Renal cortex interstitium (tissue), 11 donors: ENCODE results near the gene DNAJB12. TPM values are rescaled to one million over a fixed set of nuclear protein-coding genes. Genes with fewer than 3 reads are reported as not detected.
"Not testable (repeated sequence)": the region's sequence is repeated elsewhere in the genome, so short reads cannot be mapped to it uniquely, and the experiment has no call there.

ENCODE experiments used
- DNase-seq, 11 donors: peaks; one replicate each; pipeline ENCODE4 v3.0.0-alpha.2; 2013; ENCODE audit warnings: low read depth in 9 of 11, low spot score in 4 of 11; ENCODE audit errors: extremely low read depth in 1 of 11
- polyA plus RNA-seq, 3 donors: library from polyadenylated mRNA; unstranded; fragments of 120-200 nt; gene quantifications; one replicate each; pipeline ENCODE4 v1.2.1, GENCODE V29; 2013; ENCODE audit not compliant: insufficient read length in 3 of 3

The DNAJB12 gene
- polyA plus RNA-seq, 3 donors: 29.1 to 38.3 (median 35.6) TPM

DNA sequence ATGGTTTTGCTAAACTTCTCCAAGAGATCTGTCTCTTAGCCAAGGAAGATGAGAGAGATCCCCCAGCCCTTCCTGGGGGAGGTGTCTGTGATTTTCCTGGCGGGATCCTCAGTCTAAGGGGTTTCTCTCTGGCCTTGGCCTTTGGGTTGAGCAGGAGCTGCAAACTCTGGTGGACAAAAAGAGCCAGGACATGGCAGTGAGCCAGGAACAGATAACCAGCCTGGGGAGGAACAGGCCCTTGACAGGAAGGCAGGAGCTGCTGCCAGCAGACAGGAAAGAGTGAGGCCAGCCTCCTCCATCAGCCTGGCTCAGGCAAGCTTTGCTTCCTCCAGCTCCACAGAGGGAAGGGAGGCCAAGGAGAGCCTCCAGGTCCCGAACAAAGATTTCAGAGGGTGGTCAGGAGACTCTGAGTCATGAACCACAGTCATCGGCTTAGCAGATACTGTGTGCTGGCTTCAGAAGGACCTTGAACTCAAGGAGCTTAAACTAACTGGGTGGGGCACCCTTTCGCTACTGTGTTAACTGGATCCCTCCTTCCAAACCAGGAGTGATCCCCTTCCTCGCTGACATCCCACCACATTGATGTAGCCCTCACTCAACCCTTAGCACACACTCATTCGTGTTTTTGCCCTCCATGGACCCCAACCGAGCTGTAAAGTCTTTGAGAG lies 46.3 kb downstream of the DNAJB12 start:
- DNase-seq: no peak

DNA sequence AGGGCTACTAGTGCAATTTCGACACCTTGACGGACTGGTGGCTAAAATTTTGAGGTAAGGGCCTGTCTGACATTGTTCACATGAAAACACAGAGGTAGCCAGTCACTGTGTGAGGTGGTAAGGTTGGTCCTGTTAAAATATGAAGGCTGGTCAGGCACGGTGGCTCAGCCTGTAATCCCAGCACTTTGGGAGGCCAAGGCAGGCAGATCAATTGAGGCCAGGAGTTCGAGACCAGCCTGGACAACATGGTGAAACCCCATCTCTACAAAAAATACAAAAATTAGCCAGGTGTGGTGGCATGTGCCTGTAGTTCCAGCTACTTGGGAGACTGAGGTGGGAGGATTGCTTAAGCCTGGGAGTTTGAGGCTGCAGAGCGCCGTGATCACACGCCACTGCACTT lies 47.0 kb downstream of the DNAJB12 start:
- DNase-seq: not testable (repeated sequence)

DNA sequence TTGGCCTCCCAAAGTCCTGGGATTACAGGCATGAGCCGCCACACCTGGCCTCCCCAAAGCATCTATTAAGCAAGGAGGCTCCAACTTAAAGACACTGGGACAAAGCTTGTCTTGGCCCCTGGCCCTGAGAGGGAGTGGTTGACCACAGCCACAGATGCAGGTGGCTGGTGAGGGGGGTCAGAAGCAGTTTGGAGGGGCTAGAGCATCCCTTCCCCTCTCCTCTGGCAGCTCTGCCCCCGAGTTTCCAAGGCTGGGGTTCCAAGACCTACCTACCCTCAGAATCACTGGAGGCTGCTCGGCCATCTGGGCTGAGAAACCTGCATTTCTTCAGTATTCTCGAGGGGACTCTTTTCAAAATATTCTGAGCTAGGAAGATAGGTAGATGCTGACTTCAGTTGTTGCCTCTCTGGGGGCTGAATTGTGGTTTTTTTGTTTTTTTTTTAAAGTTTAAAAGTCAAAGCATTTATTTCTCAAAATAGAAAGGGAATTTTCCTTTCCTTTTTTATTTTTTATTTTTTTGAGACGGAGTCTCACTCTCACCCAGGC lies 48.4 kb downstream of the DNAJB12 start:
- no peak for DNase-seq

DNA sequence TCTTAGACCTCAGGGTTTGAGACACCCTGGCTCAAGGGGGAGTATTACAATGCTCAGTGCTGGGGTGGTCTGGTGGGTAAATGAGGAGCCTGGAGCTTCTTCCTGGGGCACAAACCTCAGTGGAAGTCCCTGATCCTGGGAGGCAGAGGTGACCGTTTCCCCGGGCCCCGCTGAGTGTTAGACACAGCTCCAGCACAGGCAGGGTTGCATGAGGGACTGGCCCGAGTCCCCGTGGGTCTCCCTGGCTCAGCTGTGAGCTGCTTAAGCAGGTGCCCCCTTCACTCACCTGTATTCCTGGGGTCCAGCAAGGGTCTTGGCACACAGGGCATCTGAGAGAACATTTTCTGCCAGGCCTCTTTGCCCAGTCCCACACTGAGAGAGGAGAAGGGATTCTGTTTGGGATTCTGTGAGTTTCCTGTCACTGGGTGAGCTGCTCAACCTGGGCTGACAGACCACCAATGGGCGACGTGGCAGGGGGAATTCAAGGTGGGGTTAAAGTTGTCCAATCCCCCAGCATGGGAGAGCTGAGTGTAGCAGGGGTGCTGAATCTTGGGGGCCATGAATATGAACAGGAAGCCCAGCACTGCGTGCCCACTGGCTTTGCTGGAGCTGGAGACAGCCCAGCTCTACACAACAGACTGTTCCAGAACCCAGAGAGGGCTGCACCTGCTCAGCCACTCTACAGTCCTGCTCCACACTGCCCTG lies 51.1 kb downstream of the DNAJB12 start:
- no peak for DNase-seq

DNA sequence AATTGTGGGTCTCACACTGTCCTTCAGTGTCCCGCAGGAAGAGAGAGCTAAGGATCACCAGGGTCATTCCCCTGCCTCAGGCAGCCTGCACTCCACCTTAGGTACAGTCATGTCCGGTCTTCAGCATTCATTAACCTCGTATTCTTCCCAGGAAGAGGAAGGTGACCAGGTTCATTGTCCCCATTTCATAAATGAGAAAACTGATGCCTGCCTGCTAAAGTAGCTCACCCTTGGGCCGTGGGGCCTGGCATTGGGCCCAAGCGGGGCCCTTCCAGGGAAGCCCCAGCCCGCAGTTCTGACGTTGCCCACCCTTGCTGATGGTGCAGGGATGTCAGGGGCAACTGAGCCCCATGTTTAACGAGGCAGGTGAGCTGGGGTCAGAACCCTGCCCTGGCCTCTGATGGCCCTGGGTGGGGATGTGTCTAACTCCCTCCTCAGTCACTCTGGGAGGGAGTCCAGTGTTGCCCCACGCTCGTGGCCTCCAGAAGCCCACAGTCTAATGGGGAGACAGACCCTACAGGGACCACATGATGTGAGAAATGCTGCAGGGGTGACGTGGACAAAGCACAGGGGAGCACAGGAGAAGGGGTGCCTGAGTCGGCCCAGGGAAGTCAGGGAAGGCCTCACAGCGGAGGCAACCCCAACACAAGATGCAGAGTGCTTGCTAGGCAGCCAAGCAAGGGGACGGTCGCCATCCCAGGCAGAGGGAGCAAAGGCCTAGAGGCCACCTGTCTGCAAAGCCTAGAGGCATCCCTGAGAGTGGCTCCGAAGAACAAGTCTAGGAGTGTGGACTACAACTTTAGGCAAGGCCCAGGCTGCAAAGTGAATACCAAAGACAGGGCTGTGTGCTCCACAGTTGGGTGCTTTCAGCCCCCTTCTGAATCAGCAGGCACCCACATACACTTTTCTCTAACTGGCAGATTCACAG lies 55.9 kb downstream of the DNAJB12 start:
- no peak for DNase-seq

DNA sequence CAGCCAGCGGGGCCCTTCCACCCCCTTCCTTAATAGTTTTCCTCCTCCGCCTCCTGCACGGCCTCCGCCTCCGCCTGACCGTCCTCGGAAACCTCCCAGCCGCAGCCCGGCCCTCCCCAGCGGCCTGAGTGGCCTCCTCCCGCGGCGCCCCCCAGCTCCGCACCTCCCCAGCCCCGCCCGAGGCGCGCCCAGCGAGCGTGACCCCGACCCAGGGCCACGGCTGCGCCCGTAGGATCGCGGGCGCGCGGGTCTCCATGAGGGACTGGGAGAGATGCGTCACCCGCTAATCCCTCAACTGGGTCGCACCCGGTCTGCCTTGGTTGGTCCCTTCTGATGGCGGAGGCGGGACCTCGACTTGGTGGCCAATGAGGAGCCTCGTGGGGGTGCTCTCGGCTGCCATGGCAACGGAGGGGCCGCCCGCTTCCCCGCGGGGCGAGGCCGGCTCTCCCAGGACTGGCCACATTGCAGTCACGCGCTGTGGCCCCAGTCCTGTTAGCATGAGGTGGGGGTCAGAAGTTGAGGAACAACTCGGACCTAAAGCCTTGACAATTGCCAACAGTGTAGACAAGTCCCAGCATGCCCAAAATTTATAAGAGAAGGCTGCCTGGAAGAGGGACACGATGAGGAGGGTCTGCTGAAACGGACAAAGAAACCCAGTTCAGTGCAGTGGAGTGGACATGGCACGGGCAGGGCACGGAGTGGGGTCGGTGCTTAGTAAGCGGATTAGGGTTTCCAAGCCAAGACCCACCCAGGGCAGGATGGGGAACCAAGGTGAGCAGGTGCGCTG lies 56.7 kb downstream of the DNAJB12 start:
- DNase-seq: peak in 10 of 11 donors; percentile 79 to 97 (median 96)

DNA sequence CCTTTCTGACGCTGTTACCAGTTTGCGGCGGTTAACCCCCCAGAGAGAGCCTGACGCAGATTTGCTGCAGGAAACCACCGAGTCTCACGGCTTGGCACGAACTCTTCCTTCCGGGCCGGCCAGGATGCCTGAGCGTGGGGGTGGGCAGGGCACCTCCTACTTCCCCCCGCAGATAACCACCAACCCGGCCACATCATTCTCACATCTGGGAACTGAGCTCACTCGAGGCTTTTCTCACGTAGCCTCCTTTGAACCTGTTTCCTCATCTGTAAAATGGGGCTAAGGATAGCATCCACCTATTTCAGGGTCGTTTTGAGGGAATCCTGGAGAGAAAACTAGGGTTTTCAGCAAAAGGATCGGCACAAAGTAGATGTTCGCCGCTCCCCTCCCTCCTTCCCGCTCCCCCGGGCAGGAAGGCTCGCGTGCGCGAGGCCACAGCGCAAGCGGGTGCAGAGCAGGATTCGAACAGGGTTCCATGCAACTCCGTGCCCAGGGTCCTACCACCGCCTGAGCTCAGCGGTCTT lies 57.4 kb downstream of the DNAJB12 start:
- peak in 1 of 11 donors; percentile 36 for DNase-seq

DNA sequence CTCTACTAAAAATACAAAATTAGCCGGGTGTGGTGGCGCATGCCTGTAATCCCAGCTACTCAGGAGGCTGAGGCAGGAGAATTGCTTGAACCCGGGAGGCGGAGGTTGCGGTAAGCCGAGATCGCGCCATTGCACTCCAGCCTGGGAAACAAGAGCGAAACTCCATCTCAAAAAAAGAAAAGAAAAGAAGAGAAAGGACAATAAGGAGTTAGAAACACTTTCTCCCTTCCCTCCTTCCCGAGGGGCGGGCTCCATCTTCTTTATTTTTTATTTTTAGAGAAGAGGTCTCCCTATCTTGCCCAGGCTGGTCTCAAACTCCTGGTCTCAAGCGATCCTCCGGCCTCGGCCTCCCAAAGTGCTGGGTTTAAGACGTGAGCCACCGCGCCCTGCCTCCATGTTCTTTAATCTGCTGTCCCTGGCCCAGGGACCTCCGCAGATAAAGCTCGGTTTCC lies 57.9 kb downstream of the DNAJB12 start:
- DNase-seq: not testable (repeated sequence)

DNA sequence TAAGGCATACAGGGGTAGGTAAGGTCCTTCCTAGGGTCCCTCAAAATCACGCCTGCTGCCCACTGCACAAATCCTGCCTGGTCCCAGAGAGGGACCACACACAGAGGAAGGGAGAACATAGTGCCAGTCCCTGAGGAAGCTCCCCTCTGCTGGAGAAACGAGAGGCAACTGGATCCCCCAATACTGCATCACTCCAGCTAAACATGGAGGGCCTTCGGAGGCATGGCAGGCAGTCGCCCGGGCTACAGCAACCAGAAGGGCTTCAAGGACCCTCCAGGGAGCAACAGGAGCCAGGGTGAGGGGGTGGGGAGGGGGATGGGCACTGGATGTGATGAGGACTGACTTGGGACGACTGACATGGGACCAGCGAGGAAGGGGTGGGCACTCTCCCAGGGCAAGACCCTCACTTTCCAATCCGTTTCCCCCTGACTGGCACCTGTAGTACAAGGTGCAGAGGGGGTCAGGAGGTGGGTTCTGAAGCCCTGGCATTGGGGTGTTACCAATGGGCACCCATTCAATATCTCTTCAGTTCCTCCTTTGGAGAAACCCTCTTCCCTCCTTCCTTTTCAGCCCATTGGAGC lies 59.3 kb downstream of the DNAJB12 start:
- no peak for DNase-seq

DNA sequence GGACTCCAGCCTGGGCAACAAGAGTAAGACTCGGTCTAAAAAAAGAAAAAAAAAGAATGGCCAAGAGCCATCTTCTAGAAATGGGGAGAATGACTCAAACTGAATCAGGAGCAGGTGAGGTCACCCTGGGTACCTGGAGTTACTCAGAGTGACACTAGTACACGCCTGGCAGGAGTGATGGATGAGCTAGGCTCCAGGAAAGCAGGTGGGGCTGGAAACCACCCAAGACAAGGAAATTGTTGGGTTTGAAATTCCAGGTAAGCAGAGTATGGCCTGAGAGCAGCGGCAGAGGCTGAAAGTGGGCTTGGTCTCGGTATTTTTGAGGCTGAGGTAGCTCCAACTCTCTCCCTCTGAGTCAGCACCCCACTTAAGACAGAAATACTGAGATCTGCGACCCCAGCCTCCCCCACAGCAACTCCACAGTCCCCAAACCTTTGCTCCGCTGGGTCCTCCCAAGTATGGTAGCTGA lies 62.5 kb downstream of the DNAJB12 start:
- DNase-seq: no peak

DNA sequence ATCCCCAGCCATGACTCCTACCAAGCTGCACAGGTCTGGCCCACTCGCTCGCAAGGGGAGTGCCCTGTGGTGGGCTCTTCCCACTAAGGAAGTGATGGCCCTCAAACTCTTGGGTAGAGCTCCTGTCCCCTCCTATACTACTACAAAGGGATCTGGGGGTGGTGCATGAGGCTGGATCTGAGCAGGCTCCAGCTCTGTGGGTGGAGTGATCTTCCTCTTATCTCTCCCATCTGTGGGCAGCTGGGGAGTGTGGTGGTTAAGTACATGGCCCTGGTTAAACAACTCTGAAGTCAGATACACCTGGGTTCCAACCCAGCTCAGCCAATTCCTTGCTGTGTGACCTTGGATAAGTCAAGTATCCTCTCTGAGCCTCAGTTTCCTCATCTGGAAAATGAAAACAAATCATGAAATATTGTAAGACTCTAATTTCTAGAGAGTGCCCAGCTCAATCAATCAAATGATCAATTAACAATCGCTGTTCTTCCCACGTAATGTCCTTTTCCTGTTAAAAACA lies 63.6 kb downstream of the DNAJB12 start:
- no peak for DNase-seq

DNA sequence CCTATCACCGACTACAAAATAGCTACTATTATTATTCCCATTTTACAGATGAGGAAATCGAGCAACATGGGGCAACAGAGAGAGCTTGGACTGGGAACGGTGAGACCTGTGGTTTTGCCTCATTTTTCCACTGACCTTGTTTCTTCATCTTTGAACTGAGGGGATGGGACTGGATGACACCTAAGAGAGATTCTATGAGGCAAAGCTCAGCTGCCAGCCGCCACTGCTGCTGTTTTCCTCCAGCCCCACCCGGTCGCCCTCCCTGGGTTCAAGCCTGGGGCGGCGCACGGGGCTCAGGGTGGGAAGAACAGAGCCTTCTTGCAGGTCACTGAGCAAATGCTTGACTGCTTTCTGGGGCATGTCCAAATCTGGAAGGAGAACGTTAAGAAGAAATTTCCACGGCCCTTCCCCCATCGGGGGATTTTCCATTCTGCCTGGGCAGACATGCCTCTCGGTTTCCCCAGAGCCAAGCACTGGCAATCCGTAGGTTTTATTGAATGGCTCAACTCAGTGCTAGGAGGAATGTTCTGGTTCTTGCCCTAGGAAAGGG lies 68.7 kb downstream of the DNAJB12 start:
- DNase-seq: no peak

DNA sequence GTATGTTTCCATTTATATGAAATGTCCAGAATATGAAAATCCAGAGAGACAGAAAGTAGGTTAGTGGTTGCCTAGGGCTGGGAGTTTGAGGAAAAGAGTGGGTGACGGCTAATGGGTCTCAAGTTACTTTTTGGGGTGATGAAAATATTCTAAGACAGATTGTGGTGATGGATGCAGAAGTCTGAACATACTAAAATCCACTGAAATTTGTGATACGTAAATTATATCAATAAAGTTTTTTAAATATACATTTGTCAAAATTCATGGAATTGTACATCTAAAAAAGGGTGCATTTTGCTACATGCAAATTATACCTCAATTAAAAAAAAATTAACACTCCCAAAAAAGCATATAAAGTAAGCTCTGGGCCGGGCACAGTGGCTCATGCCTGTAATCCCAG lies 71.6 kb downstream of the DNAJB12 start:
- no peak for DNase-seq

Other genes starting within 250 kb of the DNAJB12 start
- gene ANAPC16, start 138.9 kb downstream of the DNAJB12 start, polyA plus RNA-seq: 100 to 1,000 TPM; 175 to 213 (median 178) TPM
- gene ASCC1, start 138.6 kb downstream of the DNAJB12 start, polyA plus RNA-seq: 10 to 100 TPM; 41.3 to 47.0 (median 46.5) TPM
- gene DDIT4, start 81.0 kb downstream of the DNAJB12 start, polyA plus RNA-seq: 10 to 100 TPM; 48.3 to 80.7 (median 67.8) TPM